HG02642 (cell line): ENCODE measurements around the gene RYR3.

ENCODE experiments used
- ATAC-seq: cut with Tn5 transposase; IDR thresholded peaks from one replicate; pipeline ENCODE4 v1.9.1; 2021; ENCODE audit warnings: mild to moderate bottlenecking; ENCODE audit not compliant: unreplicated experiment, poor library complexity

Gene RYR3

DNA sequence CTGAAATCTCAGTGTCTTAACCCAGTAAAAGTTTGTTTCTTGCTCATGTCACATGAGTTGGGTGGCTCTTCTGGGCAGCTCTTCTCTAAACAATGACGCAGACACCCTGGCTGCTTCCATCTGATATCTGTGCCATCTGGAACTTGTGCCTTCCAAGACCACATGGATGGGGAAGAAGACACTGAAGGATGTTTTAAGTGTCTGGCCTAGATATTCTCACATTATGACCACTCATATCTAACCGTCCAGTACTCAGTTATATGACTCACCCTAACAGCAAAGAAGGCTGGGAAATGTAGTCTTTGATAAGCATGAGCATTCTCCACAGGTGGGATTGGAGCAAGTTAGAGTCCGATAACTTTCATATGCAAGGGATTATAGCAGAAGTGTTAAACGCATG lies 66.4 kb downstream of the RYR3 start:
- ATAC-seq: no peak

DNA sequence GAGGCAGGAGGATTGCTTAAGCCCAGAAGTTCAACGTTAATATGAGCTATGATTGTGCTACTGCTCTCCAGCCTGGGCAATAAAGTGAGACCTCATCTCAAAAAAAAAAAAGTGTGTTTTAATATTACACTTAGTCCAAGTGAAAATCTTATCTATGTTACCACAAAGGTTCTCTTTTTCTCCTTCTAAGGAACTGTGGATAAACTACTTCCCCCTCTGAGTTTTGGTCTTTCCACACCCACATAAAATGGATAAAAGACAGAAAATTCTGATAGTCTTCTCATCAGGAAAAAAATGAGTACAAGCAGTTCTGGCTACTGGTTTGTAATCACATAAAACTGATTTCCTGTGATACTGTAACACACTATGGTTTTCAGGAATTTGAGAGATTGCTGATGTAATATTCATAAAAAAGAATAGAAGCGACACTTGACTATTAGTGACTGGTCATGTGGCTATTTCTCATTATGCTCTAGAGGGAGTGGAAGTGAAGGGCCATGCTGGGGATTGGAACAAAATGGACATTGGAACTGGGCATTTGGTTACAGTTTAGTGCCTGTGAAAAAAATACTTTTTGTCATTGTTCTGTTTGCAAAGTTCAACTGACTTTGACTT lies 68.2 kb downstream of the RYR3 start:
- ATAC-seq: no peak

GRCh38 chr15:33380406-33380805 lies 69.6 kb downstream of the RYR3 start:
- ATAC-seq: no peak

DNA sequence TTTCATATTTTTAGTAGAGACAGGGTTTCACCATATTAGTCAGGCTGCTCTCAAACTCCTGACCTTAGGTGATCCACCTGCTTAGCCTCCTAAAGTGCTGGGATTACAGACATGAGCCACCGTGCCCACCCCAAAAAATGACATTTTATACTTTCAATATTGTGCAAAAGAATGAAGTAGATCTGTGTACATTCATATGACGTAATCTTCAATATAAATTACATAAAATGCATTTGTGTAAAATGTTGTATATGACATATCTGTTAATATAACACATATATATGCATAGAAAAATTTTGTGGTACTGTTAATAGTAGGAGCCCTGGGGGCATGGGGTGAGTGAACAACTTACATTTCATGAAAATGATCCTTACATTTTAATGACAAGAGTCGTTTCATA lies 71.7 kb downstream of the RYR3 start:
- ATAC-seq: no peak

DNA sequence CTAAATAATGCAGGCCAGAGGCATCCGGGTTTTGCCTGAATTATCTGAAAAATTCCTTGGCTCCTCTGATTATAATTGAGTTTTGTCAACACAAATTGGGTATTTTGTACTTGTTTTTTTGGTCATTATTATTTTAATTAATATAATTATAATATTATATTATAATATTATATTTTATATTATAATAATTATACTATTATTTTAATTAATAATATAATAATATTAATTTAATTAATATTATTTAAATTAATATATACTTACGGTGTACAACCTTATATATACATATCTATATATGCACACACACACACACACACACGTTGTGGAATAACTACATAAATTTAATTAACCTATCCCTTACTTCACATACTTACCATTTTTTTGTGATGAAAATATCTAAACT lies 73.5 kb downstream of the RYR3 start:
- no peak for ATAC-seq

GRCh38 chr15:33392453-33392852 lies 81.7 kb downstream of the RYR3 start:
- no peak for ATAC-seq

GRCh38 chr15:33393546-33393945 lies 82.8 kb downstream of the RYR3 start:
- ATAC-seq: no peak

DNA sequence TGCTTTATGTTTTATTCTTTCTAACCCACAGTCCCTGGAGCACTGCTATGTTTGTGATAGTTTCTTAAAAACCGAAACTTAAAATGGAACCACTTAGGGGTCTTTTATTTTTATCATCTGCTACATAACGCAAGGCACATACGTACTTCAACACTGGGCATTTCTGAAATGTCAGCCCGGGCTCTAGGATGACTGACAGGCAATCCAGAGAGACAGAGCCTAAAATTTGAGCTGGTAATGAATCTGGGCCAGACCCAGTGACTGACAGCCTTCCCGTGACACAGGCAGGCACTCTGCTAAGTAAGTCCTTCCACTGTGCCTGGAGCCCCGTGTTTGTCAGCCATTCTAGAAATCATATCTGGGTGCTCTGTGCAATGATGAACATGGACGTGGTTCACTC lies 84.6 kb downstream of the RYR3 start:
- no peak for ATAC-seq

GRCh38 chr15:33395846-33396245 lies 85.1 kb downstream of the RYR3 start:
- ATAC-seq: no peak

GRCh38 chr15:33396475-33396874 lies 85.7 kb downstream of the RYR3 start:
- ATAC-seq: no peak

DNA sequence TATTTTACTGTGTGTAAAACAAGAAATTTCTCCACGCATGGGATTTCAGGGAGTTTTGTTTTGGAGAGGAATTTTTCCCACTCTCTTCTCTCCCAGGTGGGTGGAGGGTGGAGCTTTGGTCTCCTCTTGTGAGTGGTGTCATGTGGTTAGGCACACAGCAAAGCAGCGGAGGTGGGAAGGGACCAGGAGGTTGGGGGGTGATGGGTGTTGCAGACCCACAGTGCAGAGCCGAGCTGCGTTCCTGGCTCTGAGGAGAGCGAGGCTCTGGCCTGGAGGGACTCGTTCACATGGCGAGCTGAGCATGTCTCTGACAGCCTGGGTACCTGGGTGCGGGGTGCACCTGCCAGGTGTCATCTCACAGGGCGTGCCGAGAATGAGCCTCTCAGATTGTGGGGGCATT lies 87.8 kb downstream of the RYR3 start:
- no peak for ATAC-seq

- no peak for ATAC-seq
Observed at GRCh38 chr15:33400941-33401340, 90.2 kb downstream of the RYR3 start.

- no peak for ATAC-seq
Observed at GRCh38 chr15:33402600-33402999, 91.8 kb downstream of the RYR3 start.

DNA sequence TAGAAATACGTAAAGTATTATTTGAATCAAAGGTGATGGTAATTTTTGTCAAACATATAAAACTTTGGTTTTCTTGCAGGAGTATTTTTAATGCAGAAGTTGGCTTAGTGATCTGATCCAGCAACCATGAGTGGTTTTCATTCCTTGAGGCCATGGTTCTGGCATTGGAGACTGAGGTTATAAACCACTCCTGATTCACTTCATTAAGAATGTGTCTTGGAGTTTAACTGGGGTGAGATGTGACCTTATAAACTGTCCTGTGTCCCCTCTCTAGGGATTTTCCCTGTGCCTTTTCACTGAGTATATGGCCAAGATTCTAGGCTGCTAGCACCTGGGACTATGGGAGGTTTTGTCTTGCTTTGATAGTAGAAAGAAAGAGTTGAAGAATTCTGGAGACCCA lies 94.3 kb downstream of the RYR3 start:
- no peak for ATAC-seq

DNA sequence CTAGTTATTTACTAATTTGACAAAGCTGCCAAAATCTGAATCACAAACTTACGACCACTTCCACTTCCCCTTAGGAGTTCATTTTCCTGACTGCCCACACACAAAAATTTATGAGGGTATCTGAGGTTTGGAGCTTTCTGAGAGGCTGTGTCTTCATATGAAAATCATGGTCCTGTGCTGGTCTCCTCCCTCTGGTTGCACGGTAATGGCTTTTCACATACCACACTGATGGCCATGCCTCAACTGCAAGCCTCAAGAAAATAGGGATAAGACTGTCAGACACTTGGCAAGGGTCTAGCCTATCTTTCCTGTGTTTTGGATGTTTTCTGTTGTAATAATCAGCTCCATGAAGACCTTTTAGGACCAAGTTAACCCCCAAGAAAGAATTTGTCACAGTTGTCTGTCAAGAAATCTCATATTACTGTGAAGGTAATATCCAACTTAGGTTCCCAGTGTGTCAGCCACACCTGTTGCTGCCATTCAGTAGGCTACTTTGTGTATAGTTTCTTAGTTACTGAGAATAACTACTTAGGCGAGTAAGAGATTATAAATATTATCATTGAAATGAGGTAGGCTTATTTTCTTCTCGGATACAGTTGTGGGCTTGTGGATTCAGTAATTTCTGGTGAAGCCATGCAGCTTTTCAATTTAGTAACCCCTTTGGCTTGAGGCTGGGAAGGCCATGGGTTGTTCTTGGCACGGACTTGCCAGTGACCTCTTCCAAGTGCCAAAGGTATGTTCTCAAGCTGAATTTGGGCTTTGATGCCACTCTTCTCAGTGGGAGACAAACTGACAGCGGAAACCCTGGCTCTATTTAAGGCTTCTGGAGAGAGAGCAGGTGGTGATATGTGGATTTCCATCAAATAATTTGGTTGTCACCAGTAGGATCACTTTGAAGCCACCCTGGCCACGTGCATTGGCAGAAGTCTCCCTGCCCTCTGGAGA lies 101.1 kb downstream of the RYR3 start:
- no peak for ATAC-seq

GRCh38 chr15:33419701-33420100 lies 108.9 kb downstream of the RYR3 start:
- no peak for ATAC-seq

DNA sequence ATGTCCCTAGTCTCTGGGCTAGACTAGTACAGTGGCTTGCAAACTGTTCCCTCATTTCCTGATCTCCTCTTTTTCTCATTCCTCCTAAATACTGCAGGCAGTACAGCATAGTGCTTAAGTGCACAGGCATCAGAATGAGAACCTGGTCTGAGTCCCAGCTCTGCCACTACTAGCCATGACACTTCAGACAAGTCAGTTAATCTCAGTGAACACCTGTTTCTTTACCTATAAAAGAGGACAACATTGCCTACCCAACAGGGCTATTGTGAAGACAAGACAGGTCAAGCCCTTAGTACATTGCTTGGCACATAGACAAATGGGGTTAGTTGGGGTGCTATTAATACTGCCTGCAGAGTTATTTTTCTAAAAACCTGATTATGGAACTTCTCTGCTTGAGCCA lies 113.3 kb downstream of the RYR3 start:
- ATAC-seq: no peak

GRCh38 chr15:33425142-33425541 lies 114.4 kb downstream of the RYR3 start:
- no peak for ATAC-seq

DNA sequence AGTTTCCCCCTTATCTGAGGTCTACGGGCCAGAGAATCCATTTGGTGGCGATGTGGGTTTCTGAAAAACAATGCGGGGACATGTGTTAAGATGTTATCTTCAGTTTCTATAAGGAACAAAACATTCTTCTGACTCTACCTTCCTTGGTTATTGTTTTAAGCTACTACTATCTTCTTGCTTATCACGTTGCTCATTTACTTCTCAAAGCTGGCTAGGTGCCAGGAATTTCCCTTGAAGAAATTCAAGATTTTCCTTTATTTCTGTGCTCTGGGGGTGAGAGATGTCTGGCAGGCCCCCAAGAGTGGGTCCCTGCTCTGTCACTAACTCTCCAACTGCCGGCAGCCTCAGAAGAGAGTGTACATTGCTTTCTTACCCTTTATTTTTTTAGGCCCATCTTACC lies 119.8 kb downstream of the RYR3 start:
- ATAC-seq: no peak

- no peak for ATAC-seq
Observed at GRCh38 chr15:33433821-33434220, 123.1 kb downstream of the RYR3 start.

GRCh38 chr15:33438396-33438795 lies 127.6 kb downstream of the RYR3 start:
- no peak for ATAC-seq

- no peak for ATAC-seq
Observed at GRCh38 chr15:33440900-33441299, 130.1 kb downstream of the RYR3 start.
